GM21737 (cell line): ENCODE results near the gene NAA80.

Experiments
- ATAC-seq: cut with Tn5 transposase; IDR thresholded peaks from one replicate; pipeline ENCODE4 v1.9.1; 2021; ENCODE audit warnings: mild to moderate bottlenecking, moderate library complexity; ENCODE audit not compliant: unreplicated experiment

NAA80 gene

GRCh38 chr3:50259432-50260026 lies 39.7 kb downstream of the NAA80 start:
- no peak for ATAC-seq

GRCh38 chr3:50258979-50259378 lies 40.2 kb downstream of the NAA80 start:
- ATAC-seq = no peak

GRCh38 chr3:50258029-50258680 lies 41.0 kb downstream of the NAA80 start:
- no peak for ATAC-seq

GRCh38 chr3:50256978-50257890 lies 42.0 kb downstream of the NAA80 start:
- no peak for ATAC-seq

- ATAC-seq = no peak
These were observed 44.0 kb downstream of the NAA80 start for GRCh38 chr3:50255251-50255615.

- ATAC-seq = no peak
These were observed 44.5 kb downstream of the NAA80 start for GRCh38 chr3:50254577-50255250.

- ATAC-seq = no peak
These were observed 48.0 kb downstream of the NAA80 start for GRCh38 chr3:50251220-50251619.

GRCh38 chr3:50250514-50250913 lies 48.7 kb downstream of the NAA80 start:
- ATAC-seq = no peak

- no peak for ATAC-seq
These were observed 49.7 kb downstream of the NAA80 start for GRCh38 chr3:50249457-50249856.

- no peak for ATAC-seq
These were observed 50.8 kb downstream of the NAA80 start for GRCh38 chr3:50248387-50248786.

GRCh38 chr3:50246517-50246954 lies 52.7 kb downstream of the NAA80 start:
- ATAC-seq = no peak
